ENCODE results near the gene FAM53A. TPM values are rescaled to one million over a fixed set of nuclear protein-coding genes. Genes with fewer than 3 reads are reported as not detected.
"Not testable (repeated sequence)": the region's sequence is repeated elsewhere in the genome, so short reads cannot be mapped to it uniquely, and the experiment has no call there.

The FAM53A gene
- total and polyA plus RNA-seq, 2 experiments from 2014 or later: 7.1 to 11.8 TPM

DNA sequence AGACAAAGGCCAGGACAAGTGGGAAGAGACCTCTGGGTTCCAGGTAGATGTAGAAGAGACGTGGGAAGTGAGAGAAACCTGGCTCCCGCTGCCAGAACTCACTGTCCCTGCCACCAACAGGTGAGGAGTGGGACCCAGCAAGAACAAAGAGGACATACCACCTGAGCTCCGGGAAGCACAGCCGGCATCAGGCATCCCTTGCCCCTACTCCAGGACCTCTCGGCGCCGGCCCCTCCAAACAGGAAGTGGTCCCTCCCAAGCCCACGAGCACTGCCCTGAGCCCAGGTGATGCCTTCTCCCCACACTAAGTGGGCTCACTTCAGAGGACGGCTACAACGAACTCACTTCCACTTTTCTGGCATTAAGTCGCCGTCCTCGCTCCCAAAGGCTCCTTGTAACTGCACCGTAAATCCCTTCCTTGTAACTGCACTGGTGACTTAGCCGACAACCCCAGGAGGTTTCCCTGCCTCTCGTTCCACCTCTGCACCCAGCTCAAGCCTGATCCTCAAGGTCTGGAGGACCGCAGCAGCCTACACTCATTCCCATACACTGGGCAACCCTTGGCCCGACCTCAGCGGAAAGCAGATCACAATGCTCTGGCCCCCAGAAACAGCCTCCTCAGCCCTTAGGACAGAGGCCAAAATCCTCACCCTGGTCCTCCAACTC lies 8.8 kb downstream of the FAM53A start:
- Histone ChIP-seq H3K4me3 (no peak overlapping the region), H3K36me3 (no peaks in the 10 kb centered on the region), H3K9me3 (ENCODE audit: low read depth) (no peaks in the 10 kb centered on the region), H3K4me1 (ENCODE audit: low read depth) (no peaks in the 10 kb centered on the region), H3K27ac (no peak overlapping the region), H3K27me3 (no peaks in the 10 kb centered on the region)
- DNase-seq (ENCODE audit: low read depth in 1 of 2, low spot score in 1 of 2): no peak
- TF ChIP-seq, protein P1, sequence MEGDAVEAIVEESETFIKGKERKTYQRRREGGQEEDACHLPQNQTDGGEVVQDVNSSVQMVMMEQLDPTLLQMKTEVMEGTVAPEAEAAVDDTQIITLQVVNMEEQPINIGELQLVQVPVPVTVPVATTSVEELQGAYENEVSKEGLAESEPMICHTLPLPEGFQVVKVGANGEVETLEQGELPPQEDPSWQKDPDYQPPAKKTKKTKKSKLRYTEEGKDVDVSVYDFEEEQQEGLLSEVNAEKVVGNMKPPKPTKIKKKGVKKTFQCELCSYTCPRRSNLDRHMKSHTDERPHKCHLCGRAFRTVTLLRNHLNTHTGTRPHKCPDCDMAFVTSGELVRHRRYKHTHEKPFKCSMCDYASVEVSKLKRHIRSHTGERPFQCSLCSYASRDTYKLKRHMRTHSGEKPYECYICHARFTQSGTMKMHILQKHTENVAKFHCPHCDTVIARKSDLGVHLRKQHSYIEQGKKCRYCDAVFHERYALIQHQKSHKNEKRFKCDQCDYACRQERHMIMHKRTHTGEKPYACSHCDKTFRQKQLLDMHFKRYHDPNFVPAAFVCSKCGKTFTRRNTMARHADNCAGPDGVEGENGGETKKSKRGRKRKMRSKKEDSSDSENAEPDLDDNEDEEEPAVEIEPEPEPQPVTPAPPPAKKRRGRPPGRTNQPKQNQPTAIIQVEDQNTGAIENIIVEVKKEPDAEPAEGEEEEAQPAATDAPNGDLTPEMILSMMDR (IDR thresholded peaks at IDR 0.05; ENCODE audit: low read depth, low read length): no peak

DNA sequence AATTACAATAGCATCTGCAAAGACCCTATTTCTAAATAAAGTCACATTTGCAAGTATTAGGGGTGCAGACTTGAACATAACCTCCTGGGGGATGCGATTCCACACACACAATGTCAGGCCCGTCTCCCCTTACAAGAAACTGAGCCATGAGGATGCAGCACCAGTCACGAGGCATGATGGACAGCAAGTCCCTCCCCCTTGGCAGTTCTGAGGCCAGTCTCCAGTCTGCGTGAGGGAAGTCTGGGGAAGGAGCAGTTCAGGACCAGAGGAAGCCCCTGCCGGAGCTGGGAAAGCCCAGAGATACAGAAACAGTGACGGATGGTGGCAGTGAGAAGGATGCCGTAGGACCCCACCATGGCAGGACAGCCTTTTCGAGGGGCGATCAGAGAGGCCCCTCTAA lies 9.4 kb downstream of the FAM53A start:
- Histone ChIP-seq H3K4me3 (no peak overlapping the region), H3K9me3 (ENCODE audit: low read depth) (no peaks in the 10 kb centered on the region), H3K4me1 (ENCODE audit: low read depth) (no peaks in the 10 kb centered on the region), H3K27me3 (no peaks in the 10 kb centered on the region), H3K27ac (no peak overlapping the region), H3K36me3 (no peaks in the 10 kb centered on the region)
- DNase-seq (ENCODE audit: low read depth in 1 of 2, low spot score in 1 of 2): peak in 1 of 2 donors; percentile 12
- TF ChIP-seq, protein P1 (IDR thresholded peaks at IDR 0.05; ENCODE audit: low read depth, low read length): no peak

DNA sequence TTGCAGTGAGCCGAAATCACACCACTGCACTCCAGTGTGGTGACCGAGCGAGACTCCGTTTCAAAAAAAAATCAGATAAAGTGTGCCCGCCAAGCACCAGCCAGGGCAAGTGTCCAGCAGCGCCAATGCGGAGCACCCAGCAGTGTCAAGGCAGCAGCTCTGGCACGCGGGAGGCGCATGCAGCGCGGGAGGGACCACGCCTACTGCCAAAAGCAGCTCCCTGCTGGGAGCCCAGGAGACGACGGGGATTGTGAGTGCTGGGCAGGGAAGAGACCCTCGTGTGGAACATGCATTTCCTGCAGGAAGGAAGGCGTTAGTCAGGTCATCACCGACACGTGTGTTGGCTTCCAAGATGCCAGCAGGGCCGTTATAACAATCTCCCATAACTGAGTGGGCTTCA lies 10.4 kb downstream of the FAM53A start:
- TF ChIP-seq, protein P1 (IDR thresholded peaks at IDR 0.05; ENCODE audit: low read depth, low read length): no peak
- no peaks in the 10 kb centered on the region for H3K9me3 ChIP-seq (ENCODE audit: low read depth)
- no peaks in the 10 kb centered on the region for H3K36me3 ChIP-seq
- no peak overlapping the region for H3K4me3 ChIP-seq
- no peaks in the 10 kb centered on the region for H3K4me1 ChIP-seq (ENCODE audit: low read depth)
- DNase-seq (ENCODE audit: low read depth in 1 of 2, low spot score in 1 of 2): no peak
- H3K27me3 ChIP-seq: no peaks in the 10 kb centered on the region
- no peak overlapping the region for H3K27ac ChIP-seq

DNA sequence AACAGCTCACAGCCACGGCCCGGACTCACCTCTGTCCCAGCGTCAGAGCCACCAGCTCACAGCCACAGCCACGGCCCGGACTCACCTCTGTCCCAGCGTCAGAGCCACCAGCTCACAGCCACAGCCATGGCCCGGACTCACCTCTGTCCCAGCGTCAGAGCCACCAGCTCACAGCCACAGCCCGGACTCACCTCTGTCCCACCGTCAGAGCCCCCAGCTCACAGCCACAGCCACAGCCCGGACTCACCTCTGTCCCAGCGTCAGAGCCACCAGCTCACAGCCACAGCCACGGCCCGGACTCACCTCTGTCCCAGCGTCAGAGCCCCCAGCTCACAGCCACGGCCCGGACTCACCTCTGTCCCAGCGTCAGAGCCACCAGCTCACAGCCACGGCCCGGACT lies 13.1 kb downstream of the FAM53A start:
- not testable (repeated sequence) for H3K36me3 ChIP-seq; H3K27me3 ChIP-seq; H3K4me3 ChIP-seq; H3K27ac ChIP-seq; DNase-seq (ENCODE audit: low read depth in 1 of 2, low spot score in 1 of 2); H3K4me1 ChIP-seq (ENCODE audit: low read depth); H3K9me3 ChIP-seq (ENCODE audit: low read depth)

DNA sequence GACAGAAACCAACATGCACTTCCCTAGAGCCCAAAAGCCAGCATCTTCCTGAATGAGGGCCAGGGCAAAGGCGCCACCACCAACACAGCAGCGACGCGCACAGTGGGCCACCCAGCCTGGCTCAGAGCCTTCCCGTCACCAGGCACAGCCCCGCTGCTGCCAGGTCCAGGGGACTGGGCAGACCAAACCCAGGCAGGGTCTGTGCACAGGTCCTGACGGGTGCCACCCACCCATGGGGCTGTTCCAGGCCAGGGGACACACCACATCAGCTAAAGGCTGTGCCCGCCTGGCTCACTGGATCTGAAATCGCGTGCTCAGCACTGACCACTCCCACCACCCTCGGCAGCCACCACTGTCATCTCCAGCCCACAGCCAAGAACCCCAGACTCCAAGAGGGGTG lies 13.8 kb downstream of the FAM53A start:
- H3K4me3 ChIP-seq: no peak overlapping the region
- no peak for DNase-seq (ENCODE audit: low read depth in 1 of 2, low spot score in 1 of 2)
- no peaks in the 10 kb centered on the region for H3K36me3 ChIP-seq

DNA sequence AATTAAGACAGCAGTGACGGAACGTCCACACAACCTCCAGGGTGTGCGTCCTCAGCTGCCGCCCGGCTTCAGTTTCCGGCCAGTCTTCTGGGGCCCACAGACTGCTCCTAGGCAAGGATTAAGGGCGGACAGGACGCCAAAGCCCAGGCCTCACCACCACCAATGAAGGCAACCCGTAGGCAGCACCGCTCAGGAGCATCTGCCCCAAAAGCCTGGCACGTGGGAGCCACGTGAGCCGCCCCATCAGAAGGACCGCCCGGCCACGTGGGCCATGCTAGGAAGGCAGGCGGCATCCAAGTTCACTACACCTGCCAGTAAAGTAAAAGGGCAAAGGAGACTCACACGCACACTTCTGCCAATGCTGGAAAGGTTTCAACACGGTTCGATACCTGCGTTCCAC lies 14.3 kb downstream of the FAM53A start:
- TF ChIP-seq, protein P1 (IDR thresholded peaks at IDR 0.05; ENCODE audit: low read depth, low read length): no peak
- H3K36me3 ChIP-seq: no peaks in the 10 kb centered on the region
- no peaks in the 10 kb centered on the region for H3K27me3 ChIP-seq
- H3K4me3 ChIP-seq: no peak overlapping the region
- H3K9me3 ChIP-seq (ENCODE audit: low read depth): no peaks in the 10 kb centered on the region
- no peak for DNase-seq (ENCODE audit: low read depth in 1 of 2, low spot score in 1 of 2)
- H3K27ac ChIP-seq: no peak overlapping the region
- H3K4me1 ChIP-seq (ENCODE audit: low read depth): no peaks in the 10 kb centered on the region

More for the DNA sequence above, 13.8 kb downstream of the FAM53A start:
- H3K9me3 ChIP-seq (ENCODE audit: low read depth): no peaks in the 10 kb centered on the region
- H3K27me3 ChIP-seq: no peaks in the 10 kb centered on the region
- H3K27ac ChIP-seq: no peak overlapping the region
- no peaks in the 10 kb centered on the region for H3K4me1 ChIP-seq (ENCODE audit: low read depth)
- TF ChIP-seq, protein P1 (IDR thresholded peaks at IDR 0.05; ENCODE audit: low read depth, low read length): no peak
